Astrocyte of the cerebellum (primary cell): Measurements from ENCODE around the gene UBE2O.

ENCODE experiments used
- DNase-seq: peaks from one replicate; pipeline ENCODE4 v3.0.0-alpha.2; 2011; ENCODE audit warnings: low read depth
- H3K4me3 ChIP-seq: 2 replicates; pipeline ENCODE4 v1.5.1; 2011; ENCODE audit warnings: mild to moderate bottlenecking, low read depth, low read length, moderate library complexity
- in situ Hi-C: cut with HindIII; loops from 2 replicates; pipeline ENCODE4 v1.10.0; 2017; ENCODE audit warnings: low sequenced_read_pairs
- TF ChIP-seq, protein P1 (sequence below): IDR thresholded peaks from 2 replicates; pipeline ENCODE4 v1.5.1; 2012; ENCODE audit warnings: low read length, low read depth, moderate library complexity, mild to moderate bottlenecking; ENCODE audit errors: missing control alignments

Gene UBE2O

GRCh38 chr17:76458580-76459490, 5.9 kb upstream of the UBE2O start:
- in situ Hi-C loops: loop anchor here (25.0 kb wide), 1 partner anchor 178 kb away; the partner anchor contains the start of gene ST6GALNAC1
- no peak overlapping the region for H3K4me3 ChIP-seq
- TF ChIP-seq, protein P1, sequence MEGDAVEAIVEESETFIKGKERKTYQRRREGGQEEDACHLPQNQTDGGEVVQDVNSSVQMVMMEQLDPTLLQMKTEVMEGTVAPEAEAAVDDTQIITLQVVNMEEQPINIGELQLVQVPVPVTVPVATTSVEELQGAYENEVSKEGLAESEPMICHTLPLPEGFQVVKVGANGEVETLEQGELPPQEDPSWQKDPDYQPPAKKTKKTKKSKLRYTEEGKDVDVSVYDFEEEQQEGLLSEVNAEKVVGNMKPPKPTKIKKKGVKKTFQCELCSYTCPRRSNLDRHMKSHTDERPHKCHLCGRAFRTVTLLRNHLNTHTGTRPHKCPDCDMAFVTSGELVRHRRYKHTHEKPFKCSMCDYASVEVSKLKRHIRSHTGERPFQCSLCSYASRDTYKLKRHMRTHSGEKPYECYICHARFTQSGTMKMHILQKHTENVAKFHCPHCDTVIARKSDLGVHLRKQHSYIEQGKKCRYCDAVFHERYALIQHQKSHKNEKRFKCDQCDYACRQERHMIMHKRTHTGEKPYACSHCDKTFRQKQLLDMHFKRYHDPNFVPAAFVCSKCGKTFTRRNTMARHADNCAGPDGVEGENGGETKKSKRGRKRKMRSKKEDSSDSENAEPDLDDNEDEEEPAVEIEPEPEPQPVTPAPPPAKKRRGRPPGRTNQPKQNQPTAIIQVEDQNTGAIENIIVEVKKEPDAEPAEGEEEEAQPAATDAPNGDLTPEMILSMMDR: peak; percentile 69
- DNase-seq: peak; percentile 18

GRCh38 chr17:76453431-76453743, 435 bp upstream of the UBE2O start:
- H3K4me3 ChIP-seq: no peak overlapping the region
- DNase-seq: no peak
- in situ Hi-C loops: loop anchor here (25.0 kb wide), 1 partner anchor 184 kb away; the partner anchor contains the start of gene ST6GALNAC1
- TF ChIP-seq, protein P1: no peak

DNA sequence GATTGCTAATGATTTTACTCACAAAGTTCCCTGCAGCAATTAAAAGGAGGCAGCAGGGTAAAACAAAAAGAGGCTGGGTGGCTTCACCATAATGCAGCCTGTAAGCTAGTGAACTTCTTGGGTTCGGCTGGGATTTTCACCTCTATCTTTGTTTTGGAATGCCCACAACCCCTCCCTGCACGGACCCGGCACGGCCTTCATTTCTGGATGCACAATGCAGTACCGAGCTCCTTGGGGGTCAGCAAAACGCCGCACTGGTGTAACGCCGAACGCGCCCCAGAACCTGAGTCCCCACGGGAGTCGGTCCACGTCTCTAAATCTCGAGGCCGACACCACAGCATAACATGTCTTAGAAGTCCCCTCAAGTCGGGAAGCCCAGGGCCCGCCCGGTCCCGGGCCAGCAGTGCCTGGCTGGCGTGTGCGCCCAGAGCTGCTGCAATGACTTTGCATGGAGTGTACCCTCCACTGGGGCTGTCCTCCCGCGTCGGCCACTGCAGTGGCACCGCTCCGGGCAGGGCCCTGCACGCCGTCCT, 759 bp downstream of the UBE2O start:
- in situ Hi-C loops: loop anchor here (25.0 kb wide), 1 partner anchor 185 kb away; the partner anchor contains the start of gene ST6GALNAC1
- no peak for DNase-seq
- H3K4me3 ChIP-seq: peak overlapping the region; percentile 80
- TF ChIP-seq, protein P1: no peak

- in situ Hi-C loops: loop anchor here (25.0 kb wide), 1 partner anchor 186 kb away; the partner anchor contains the start of gene ST6GALNAC1
- DNase-seq: no peak
- H3K4me3 ChIP-seq: peak overlapping the region; percentile 80
- TF ChIP-seq, protein P1: no peak
Measured at GRCh38 chr17:76451506-76451905, 1.4 kb downstream of the UBE2O start.

GRCh38 chr17:76449126-76449525, 3.8 kb downstream of the UBE2O start:
- H3K4me3 ChIP-seq: no peak overlapping the region
- in situ Hi-C loops: no loop called here
- DNase-seq: no peak
- TF ChIP-seq, protein P1: no peak

GRCh38 chr17:76447931-76448652, 4.9 kb downstream of the UBE2O start:
- DNase-seq: no peak
- in situ Hi-C loops: no loop called here
- H3K4me3 ChIP-seq: no peak overlapping the region
- TF ChIP-seq, protein P1: no peak
